MCF 10A (cell line): ENCODE results near the gene DISP3. TPM values are rescaled to one million over a fixed set of nuclear protein-coding genes. Genes with fewer than 3 reads are reported as not detected.

Experiments used
- BruUV-seq: library from RNA; stranded (reverse); fragments of 400-500 nt; replicated peaks from 2 replicates; lab custom pipeline; 2021; lab: Mats Ljungman, UMichigan
- CTCF ChIA-PET: fragments of 300-600 bp; sonication (Branson Sonifier 250); formaldehyde crosslinking; extraction: SDS; loops from one replicate; lab custom pipeline; 2021; ENCODE audit warnings: antibody characterized with exemption, inconsistent platforms; lab: Yijun Ruan, JAX
- POLR2A ChIA-PET: fragments of 300-600, 350-650 bp; sonication (Branson Sonifier 250); formaldehyde crosslinking; extraction: SDS; loops from one replicate; lab custom pipeline; 2020; ENCODE audit warnings: antibody characterized with exemption, inconsistent platforms; lab: Yijun Ruan, JAX
- DNase-seq: peaks from one replicate; pipeline ENCODE4 v3.0.0-alpha.2; 2018; ENCODE audit not compliant: unreplicated experiment
- H3K27ac Mint-ChIP-seq: one replicate; pipeline ENCODE4 v1.8.0; 2022; ENCODE audit warnings: mild to moderate bottlenecking, low read depth, mixed read lengths; ENCODE audit not compliant: unreplicated experiment
- H3K27me3 Mint-ChIP-seq: one replicate; pipeline ENCODE4 v1.8.0; 2022; ENCODE audit warnings: mixed read lengths; ENCODE audit not compliant: insufficient read depth, unreplicated experiment
- H3K36me3 Mint-ChIP-seq: one replicate; pipeline ENCODE4 v1.8.0; 2022; ENCODE audit warnings: mild to moderate bottlenecking, moderate library complexity, mixed read lengths; ENCODE audit not compliant: insufficient read depth, unreplicated experiment
- H3K4me1 Mint-ChIP-seq: one replicate; pipeline ENCODE4 v1.8.0; 2022; ENCODE audit warnings: mixed read lengths; ENCODE audit not compliant: insufficient read depth, unreplicated experiment
- H3K4me3 Mint-ChIP-seq: one replicate; pipeline ENCODE4 v1.8.0; 2022; ENCODE audit warnings: mild to moderate bottlenecking, moderate library complexity, mixed read lengths; ENCODE audit not compliant: unreplicated experiment
- H3K9me3 Mint-ChIP-seq: one replicate; pipeline ENCODE4 v1.8.0; 2022; ENCODE audit warnings: mixed read lengths; ENCODE audit not compliant: unreplicated experiment
- CTCF ChIP-seq: fragments of 200-600 bp; IDR thresholded peaks from one replicate; pipeline ENCODE4 v1.8.0; 2022; ENCODE audit warnings: antibody characterized with exemption, mild to moderate bottlenecking; ENCODE audit not compliant: unreplicated experiment
- intact Hi-C: fragments of 100-400 bp; cut with micrococcal nuclease; formaldehyde crosslinking; loops from 2 replicates; pipeline ENCODE4 v1.14.1; 2022
- total RNA-seq: library from RNA; stranded (reverse); gene quantifications from 2 replicates; pipeline ENCODE4 v1.2.3, GENCODE V29; 2022

The DISP3 gene
- total RNA-seq, 1 experiment from 2014 or later, result 0.09 TPM

- Mint-ChIP-seq H3K27me3 (peaks cover 85% of the 10 kb centered on the region), H3K9me3 (no peaks in the 10 kb centered on the region), H3K4me1 (no peaks in the 10 kb centered on the region), H3K36me3 (no peaks in the 10 kb centered on the region), H3K27ac (no peak overlapping the region), H3K4me3 (no peak overlapping the region)
- intact Hi-C loops, result no loop called here
- no peak for TF ChIP-seq CTCF
- no peak for DNase-seq
- ChIA-PET POLR2A (no interaction called here), CTCF (no interaction called here)
- no TSS peak for BruUV-seq
Observed at GRCh38 chr1:11465307-11465706, 13.6 kb upstream of the DISP3 start.

- intact Hi-C loops, result no loop called here
- BruUV-seq, result no TSS peak
- CTCF ChIA-PET, result no interaction called here
Observed at GRCh38 chr1:11466416-11466815, 12.5 kb upstream of the DISP3 start.

GRCh38 chr1:11468878-11469277, 10.1 kb upstream of the DISP3 start:
- intact Hi-C loops, result no loop called here
- H3K36me3 Mint-ChIP-seq, result no peaks in the 10 kb centered on the region
- BruUV-seq, result no TSS peak
- H3K27me3 Mint-ChIP-seq, result peaks cover 68% of the 10 kb centered on the region
- H3K4me1 Mint-ChIP-seq, result no peaks in the 10 kb centered on the region
- no peak for DNase-seq
- no peak overlapping the region for H3K27ac Mint-ChIP-seq
- no peak for TF ChIP-seq CTCF
- POLR2A ChIA-PET, result interaction anchor here (0.5 kb wide), 1 partner anchor 60 kb away, joined by 5 read pairs; no protein-coding TSS in a partner anchor
- CTCF ChIA-PET, result no interaction called here
- H3K9me3 Mint-ChIP-seq, result no peaks in the 10 kb centered on the region
- H3K4me3 Mint-ChIP-seq, result no peak overlapping the region

More at GRCh38 chr1:11466416-11466815, 12.5 kb upstream of the DISP3 start:
- POLR2A ChIA-PET, result no interaction called here
- no peaks in the 10 kb centered on the region for H3K4me1 Mint-ChIP-seq
- H3K27ac Mint-ChIP-seq, result no peak overlapping the region
- no peak for TF ChIP-seq CTCF
- H3K9me3 Mint-ChIP-seq, result no peaks in the 10 kb centered on the region
- DNase-seq, result no peak
- H3K4me3 Mint-ChIP-seq, result no peak overlapping the region
- H3K36me3 Mint-ChIP-seq, result no peaks in the 10 kb centered on the region
- peaks cover 84% of the 10 kb centered on the region for H3K27me3 Mint-ChIP-seq

- Mint-ChIP-seq H3K4me1 (no peaks in the 10 kb centered on the region), H3K27ac (no peak overlapping the region), H3K27me3 (peaks cover 51% of the 10 kb centered on the region), H3K36me3 (no peaks in the 10 kb centered on the region), H3K9me3 (no peaks in the 10 kb centered on the region), H3K4me3 (no peak overlapping the region)
- intact Hi-C loops, result loop anchor here (10.0 kb wide), 1 partner anchor 84 kb away; no protein-coding TSS in a partner anchor
- CTCF ChIA-PET, result interaction anchor here (0.6 to 0.7 kb wide), 2 partner anchors 34 to 102 kb away, joined by 3 read pairs; no protein-coding TSS in a partner anchor
- no peak for TF ChIP-seq CTCF
- POLR2A ChIA-PET, result no interaction called here
- no peak for DNase-seq
- BruUV-seq, result no TSS peak
Observed at GRCh38 chr1:11470912-11471311, 8.0 kb upstream of the DISP3 start.
